ENCODE data around the gene PINLYP.

PINLYP gene

GRCh38 chr19:43607238-43608205 is 31.9 kb downstream of the PINLYP start:
- DNase-seq = no peak

DNA sequence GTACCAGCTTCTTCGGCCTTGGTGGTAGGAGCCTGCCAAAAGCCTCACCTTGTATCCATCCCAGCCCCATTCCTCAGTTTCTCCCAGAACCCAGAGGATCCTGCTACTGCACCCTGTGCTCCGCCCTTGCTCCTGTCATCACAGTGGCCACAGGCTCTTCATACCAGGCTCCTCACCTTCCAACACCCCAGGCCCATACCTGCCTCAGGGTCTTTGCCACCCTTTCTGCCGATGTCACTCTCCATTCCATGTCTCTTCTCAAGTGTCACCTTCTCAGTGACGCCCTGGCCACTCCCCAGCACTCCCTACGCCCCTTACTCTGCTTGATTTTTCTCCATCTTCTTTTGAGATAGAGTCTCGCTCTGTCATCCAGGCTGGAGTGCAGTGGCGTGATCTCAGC is 34.3 kb downstream of the PINLYP start:
- no peak for DNase-seq

GRCh38 chr19:43610493-43610892 is 34.9 kb downstream of the PINLYP start:
- no peak for DNase-seq

GRCh38 chr19:43611788-43612187 is 36.2 kb downstream of the PINLYP start, which contains the start of gene SRRM5:
Gene SRRM5 (plus strand): TSS chr19:43612088. CDS start chr19:43612122, 34 bp downstream.
- no peak for DNase-seq

- DNase-seq = no peak
Measured at GRCh38 chr19:43612374-43612773, 36.8 kb downstream of the PINLYP start.

DNA sequence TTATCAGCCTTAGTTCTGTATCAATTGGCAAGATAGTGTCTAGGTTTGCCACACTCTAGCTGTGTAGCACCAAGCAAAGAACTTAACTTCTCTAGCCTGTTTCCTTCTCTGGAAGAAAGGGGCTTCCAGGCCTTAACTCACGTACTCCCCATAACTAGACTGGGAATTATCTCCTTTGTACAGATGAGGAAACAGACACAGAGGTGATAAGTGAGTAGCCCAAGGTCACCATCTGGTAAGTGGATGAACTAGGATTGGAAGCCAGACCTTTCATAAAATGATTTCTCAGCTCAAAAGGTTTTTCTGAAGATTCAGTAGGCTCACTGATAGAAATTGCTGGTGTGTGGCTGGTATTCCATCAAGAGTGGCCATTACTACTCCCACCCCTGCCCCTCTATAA is 40.7 kb downstream of the PINLYP start:
- DNase-seq = no peak

GRCh38 chr19:43616954-43617353 is 41.4 kb downstream of the PINLYP start:
- no peak for DNase-seq

DNA sequence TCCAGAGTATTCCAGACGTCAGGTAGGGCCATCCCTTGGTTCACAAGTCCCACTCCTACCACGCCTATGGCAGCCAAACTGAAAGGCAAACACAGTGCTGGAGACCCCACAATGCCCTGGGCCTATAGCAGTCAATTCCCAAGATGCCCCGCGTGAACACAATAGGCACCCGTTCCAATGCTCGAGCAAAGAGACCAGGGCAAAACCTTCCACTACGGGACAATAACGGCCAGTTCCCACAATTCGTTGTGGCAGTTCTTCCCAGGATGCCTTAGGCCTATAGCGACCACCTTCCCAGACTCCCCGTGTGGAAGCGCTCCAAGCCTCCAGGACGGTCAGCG is 43.3 kb downstream of the PINLYP start:
- DNase-seq = no peak

GRCh38 chr19:43619262-43620060 is 43.9 kb downstream of the PINLYP start, which contains the start of gene ZNF428:
Gene ZNF428 (minus strand): TSS chr19:43619629. CDS start chr19:43614304, 5,325 bp downstream.
- peak; percentile 93 for DNase-seq

DNA sequence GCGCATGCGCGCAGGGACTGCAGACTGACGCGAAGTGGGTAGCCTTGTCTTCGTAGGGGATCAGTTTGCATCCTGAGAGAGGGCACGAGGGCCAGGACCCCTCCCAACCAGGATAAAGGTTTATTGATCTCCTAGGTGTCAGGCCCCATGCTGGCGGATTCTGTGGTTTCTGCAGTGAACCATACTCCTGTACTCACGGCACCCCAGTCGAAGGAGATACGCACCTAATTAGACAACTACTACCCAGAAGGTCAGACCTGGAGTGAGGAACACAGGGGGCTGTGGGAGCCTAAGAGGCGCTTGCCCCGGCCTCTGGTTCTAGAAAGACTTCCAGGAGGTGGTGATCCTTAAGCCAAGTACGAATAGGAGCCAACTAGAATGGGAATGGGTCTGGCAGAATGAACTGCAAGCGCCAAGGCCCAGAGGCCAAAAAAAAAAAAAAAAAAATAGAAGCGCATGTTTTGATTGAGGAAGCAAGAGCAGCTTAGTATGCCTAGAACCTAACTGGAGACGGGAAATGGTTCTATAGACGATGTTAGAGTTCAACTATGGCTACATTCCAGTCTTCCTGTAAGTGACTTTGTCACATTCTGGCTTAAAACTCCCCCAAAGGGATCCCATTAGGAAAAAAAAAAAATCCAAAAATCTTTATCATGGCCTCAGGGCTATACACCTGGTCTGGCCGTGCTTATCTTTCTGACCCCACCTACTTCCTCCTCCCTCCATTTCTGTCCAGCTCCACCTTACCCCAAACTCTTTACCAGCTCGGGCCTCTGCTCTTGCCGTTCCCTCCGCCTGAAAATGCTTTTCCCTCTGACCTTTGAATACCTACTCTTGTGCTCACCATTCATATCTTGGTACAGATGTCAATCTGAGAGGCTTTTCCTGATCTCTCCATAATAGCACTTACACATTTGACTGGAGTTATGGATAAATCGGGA is 44.7 kb downstream of the PINLYP start:
- DNase-seq = no peak

GRCh38 chr19:43622070-43622469 is 46.5 kb downstream of the PINLYP start:
- no peak for DNase-seq

DNA sequence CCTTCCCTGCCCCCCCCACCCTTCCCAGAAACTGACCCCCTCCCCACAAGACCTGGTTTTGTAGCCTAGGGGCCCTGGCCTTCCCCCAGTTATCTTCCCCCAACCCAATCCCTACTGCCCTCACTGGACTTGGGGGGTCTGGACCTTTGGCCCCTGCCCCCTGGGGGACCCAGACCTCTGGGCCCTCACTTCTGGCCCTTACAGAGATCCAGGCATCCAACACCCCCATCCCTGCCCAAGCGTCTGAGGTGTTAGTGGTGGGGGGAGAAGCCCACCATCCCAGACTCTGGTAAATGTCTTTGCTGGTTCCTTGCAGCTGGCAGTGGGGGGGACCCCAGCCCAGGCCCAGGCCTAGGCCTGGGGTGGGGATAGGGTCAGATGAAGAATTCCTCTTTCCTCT is 47.4 kb downstream of the PINLYP start:
- DNase-seq = no peak

DNA sequence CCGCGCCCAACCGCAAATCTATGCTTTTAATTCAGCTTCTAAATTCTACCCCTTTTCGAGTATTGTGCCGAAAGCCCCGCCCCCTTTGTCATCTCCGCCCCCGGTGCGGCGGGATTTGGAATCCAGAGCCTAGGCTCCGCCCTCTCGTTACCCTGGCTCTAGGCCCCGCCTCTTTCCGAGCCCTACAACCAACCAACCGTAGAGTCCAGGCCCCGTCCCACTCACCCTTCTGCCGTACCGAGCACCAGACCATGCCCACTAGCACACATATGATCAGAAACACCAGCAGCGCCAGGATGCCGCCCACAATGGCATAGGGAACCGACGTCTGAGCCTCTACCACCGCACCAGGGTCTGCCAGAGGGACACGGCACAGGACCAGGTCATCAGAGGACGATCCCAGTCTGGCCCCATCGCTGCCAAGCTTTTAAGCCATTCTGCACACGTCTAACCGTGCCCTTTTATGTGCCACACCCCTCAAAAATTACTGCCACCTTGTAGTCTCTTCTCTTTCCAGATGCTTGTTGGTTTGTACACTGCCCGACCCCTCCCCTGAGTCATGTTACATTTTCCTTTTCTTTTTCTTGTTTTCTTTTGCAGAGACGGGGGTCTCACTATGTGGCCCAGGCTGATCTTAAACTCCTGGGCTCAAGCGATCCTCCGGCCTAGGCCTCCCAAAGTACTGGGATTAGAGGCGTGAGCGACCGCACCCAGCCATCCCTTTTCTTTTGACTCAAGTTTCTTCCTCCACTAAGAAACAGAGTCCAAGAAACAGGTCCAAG is 48.5 kb downstream of the PINLYP start:
- DNase-seq = no peak

GRCh38 chr19:43624933-43625332 is 49.3 kb downstream of the PINLYP start:
- peak; percentile 66 for DNase-seq

DNA sequence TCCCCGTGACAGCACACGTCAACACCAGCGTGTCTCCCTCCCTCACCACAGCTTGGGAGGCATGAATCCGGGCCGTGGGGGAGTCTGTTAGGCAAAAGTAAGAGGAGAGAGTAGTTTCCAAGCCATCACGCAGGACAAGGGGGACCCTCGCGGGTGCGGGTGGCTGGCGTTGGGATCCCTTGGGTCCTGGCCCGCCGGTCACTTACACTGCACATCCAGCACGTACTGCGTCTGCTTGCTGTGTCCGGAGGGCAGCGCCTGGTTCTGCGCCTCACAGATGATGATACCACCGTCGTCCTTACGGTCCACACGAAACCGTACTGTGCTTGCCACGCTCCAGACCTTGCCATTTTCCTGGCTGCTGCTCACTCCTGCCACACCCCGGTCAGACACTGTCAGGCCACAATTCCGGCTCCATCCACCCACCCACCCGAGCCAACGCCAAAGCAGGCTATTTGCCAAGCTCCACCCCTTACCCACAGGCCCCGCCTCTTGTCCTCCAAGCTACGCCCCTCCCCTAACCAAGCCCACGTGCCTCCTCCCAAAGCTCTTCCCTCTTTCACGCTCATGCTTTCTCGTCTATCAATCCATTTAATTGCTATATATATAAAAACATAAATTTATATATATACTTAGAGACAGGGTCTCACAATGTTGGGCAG is 50.4 kb downstream of the PINLYP start:
- no peak for DNase-seq

GRCh38 chr19:43626838-43627237 is 51.2 kb downstream of the PINLYP start:
- no peak for DNase-seq

DNA sequence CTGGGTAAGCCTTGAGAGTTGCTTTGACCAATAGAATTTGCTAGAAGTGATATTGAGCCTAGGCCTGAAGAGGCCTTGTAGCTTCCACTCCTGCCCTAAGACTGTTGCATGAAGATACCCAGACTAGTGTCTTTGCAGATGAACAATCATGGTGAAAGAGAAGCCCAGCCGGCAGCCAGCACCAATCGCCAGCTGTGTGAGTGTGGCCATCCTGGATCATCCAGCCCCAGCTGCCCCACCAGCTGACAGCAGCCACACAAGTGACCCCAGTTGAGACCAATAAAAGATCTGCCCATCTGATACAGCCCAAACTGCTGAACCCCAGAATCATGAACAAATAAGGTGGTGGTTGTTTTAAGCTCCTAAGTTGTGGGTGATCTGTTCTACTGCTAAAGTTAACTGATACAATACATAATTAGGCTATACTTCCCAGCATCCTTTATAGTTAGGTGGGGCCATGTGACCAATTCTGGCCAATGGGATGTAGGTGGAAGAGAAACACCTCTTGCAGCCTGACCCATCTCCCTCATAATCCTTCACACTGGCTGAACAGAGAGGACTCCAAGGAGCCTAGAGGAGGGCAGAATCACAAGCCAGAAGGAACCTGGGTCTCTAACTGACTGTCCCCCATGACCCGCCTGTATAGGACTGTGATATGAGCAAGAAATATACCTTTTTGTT is 53.2 kb downstream of the PINLYP start:
- DNase-seq = no peak

GRCh38 chr19:43631491-43631890 is 55.9 kb downstream of the PINLYP start:
- no peak for DNase-seq

Data from femur (tissue), 1 donor.